ENCODE measurements around the gene DAB1.

Gene DAB1

DNA sequence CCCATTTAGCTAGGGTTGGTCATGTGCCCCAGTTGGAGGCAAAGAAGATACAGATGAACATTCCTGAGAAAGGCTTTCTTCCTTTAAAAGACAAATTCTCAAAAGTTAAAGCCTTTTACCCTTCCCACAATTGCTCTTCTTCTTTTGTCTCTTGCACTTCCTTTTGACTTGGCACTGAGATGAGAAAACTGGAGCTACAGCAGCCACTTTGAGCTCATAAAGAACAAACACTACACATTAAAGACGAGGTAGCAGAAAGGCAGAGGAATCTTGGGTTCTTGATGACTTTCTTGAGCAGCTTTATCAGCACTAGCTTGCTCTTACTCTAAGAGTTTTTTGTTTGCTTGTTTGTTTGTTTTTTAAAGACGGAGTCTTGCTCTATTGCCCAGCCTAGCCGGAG lies 92.2 kb downstream of the DAB1 start:
- TF ChIP-seq, protein P1, sequence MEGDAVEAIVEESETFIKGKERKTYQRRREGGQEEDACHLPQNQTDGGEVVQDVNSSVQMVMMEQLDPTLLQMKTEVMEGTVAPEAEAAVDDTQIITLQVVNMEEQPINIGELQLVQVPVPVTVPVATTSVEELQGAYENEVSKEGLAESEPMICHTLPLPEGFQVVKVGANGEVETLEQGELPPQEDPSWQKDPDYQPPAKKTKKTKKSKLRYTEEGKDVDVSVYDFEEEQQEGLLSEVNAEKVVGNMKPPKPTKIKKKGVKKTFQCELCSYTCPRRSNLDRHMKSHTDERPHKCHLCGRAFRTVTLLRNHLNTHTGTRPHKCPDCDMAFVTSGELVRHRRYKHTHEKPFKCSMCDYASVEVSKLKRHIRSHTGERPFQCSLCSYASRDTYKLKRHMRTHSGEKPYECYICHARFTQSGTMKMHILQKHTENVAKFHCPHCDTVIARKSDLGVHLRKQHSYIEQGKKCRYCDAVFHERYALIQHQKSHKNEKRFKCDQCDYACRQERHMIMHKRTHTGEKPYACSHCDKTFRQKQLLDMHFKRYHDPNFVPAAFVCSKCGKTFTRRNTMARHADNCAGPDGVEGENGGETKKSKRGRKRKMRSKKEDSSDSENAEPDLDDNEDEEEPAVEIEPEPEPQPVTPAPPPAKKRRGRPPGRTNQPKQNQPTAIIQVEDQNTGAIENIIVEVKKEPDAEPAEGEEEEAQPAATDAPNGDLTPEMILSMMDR (conservative IDR thresholded peaks at IDR 0.05): no peak
- no peak overlapping the region for H3K27ac ChIP-seq

DNA sequence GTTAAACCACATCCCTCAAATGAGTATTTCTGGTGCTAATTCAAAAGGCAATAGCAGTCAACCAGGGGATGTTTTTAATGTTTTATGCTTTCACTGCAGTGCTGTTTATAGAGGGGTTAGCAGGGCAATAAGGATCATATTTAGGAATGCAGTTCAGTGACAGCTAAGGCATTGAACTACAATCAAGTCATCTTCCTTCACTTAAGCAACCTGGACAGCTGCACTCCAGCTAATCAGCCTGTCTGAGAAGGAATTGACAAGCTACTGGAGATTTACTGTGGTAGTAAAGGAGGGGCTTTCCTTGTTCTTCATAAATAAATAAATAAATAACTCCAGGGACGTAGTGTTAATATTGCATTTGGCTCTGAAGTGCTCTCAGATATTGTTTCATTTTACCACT lies 93.9 kb downstream of the DAB1 start:
- TF ChIP-seq, protein P1 (conservative IDR thresholded peaks at IDR 0.05): no peak
- no peak overlapping the region for H3K27ac ChIP-seq

DNA sequence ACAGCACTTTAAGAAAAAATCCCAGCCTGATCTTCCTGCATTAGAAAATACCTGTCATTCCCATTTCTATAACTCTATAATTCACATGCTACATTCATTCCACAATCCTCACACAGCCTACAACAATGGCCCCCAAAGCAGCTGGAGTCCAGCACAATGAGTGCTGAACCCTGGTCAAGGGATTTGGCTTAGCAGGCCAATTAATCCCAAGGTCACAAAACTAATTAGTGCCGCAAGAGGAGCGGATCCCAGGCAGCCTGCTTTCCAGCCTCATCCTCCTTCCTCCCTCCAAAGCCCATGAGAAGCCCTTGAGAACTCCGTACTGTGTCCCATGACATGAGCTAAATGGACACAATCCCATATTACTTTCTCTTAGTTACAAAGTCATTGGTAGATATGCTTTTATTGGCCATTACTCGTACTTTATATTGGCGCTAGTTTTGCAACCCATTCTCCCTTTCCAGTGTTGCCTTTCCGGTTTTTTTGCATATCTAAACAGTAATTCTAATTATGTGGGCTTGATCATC lies 94.8 kb downstream of the DAB1 start:
- H3K27ac ChIP-seq: no peak overlapping the region
- TF ChIP-seq, protein P1 (conservative IDR thresholded peaks at IDR 0.05): no peak

DNA sequence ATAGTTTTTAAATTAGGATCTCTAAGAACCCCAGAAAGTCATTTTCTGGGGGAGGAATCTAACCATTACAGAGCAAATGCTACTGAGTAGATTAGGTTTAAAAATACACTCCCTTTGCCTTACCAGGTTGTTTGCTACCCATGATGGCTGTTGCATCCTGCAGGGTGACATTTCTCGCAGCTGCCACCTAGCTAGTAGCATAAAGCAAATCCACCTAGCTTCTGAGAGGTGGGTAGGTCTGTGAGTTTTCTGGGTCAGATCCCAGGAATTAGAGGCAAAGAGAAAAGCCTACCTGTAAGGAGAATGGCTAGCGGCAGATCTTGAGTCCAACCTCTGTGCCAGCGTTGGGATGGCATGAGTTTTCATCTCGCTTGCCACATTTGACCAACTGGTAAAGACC lies 95.9 kb downstream of the DAB1 start:
- no peak overlapping the region for H3K27ac ChIP-seq
- TF ChIP-seq, protein P1 (conservative IDR thresholded peaks at IDR 0.05): no peak

DNA sequence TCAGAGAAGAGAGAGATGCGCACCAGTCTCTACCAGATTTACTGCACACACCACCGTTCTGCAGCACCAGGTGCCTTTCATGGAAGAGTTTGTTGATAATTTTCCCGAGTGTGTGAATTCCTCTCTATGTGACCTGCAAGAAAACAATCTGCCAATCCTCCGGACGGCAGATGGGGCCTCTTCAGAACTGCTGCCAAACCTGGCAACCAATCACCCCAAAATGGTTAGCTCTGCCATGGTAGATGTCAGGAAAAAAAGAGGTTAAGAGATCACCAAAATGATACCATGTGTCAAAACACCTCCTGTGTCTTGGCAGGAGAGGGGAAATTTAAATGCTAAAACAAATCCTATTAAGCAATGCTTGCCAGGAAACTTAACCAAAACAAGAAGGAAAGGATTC lies 96.5 kb downstream of the DAB1 start:
- TF ChIP-seq, protein P1 (conservative IDR thresholded peaks at IDR 0.05): no peak
- no peak overlapping the region for H3K27ac ChIP-seq

DNA sequence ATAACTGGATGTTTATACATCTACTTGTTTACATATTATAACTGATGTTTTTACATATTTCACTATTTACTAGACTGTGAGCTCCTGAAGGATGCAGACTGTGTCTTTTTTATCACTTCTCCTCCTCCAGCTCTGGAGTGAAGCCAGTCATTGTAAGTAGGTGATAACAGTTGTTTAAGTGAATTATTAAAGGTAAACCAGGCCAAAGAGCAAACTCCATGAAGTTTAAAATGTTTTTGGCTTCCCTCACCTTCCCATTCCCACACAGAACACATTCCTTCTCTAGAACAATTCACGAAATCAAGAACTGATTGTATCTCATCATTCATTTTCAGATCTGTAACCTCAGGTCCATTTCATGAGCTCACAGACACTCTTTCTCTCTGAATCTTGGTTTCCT lies 98.3 kb downstream of the DAB1 start:
- TF ChIP-seq, protein P1 (conservative IDR thresholded peaks at IDR 0.05): no peak

DNA sequence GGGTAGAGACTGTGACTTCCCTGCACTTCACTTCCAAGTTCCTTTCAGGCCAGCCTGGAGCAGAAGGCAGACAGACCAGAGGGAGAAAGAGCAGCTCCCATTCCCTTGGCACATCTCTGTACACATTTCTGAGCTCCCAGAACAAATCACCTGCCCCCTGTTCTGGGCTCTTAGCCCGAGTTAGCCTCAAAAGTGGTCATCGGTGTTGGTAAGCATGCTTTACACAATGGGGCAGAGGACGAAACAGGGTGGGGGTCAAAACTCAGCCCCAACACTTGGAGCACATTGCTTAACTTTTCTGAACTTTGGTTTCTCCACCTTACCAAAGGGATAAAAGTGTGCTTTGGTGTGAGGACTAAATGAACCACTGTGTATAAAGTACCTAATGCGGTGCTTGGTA lies 98.7 kb downstream of the DAB1 start:
- TF ChIP-seq, protein P1 (conservative IDR thresholded peaks at IDR 0.05): no peak
- H3K27ac ChIP-seq: no peak overlapping the region

More for the DNA sequence above, 98.3 kb downstream of the DAB1 start:
- no peak overlapping the region for H3K27ac ChIP-seq

Data from VCaP (cell line).